Measurements from ENCODE around the gene KDM7A.
"Not testable (repeated sequence)": the region's sequence is repeated elsewhere in the genome, so short reads cannot be mapped to it uniquely, and the experiment has no call there.

Gene KDM7A

GRCh38 chr7:140156460-140157080 lies 20.2 kb downstream of the KDM7A start:
- DNase-seq (ENCODE audit: low read depth, low spot score): no peak

GRCh38 chr7:140155428-140155827 lies 21.4 kb downstream of the KDM7A start:
- no peak for DNase-seq (ENCODE audit: low read depth, low spot score)

- no peak for DNase-seq (ENCODE audit: low read depth, low spot score)
Measured at GRCh38 chr7:140153666-140154161, 23.1 kb downstream of the KDM7A start.

- no peak for DNase-seq (ENCODE audit: low read depth, low spot score)
Measured at GRCh38 chr7:140146574-140146973, 30.2 kb downstream of the KDM7A start.

GRCh38 chr7:140145709-140146108 lies 31.1 kb downstream of the KDM7A start:
- no peak for DNase-seq (ENCODE audit: low read depth, low spot score)

GRCh38 chr7:140144821-140145220 lies 32.0 kb downstream of the KDM7A start:
- DNase-seq (ENCODE audit: low read depth, low spot score): no peak

GRCh38 chr7:140143997-140144396 lies 32.8 kb downstream of the KDM7A start:
- DNase-seq (ENCODE audit: low read depth, low spot score): no peak

- no peak for DNase-seq (ENCODE audit: low read depth, low spot score)
Measured at GRCh38 chr7:140142031-140142430, 34.8 kb downstream of the KDM7A start.

GRCh38 chr7:140141256-140141655 lies 35.5 kb downstream of the KDM7A start:
- no peak for DNase-seq (ENCODE audit: low read depth, low spot score)

GRCh38 chr7:140137078-140137477 lies 39.7 kb downstream of the KDM7A start:
- DNase-seq (ENCODE audit: low read depth, low spot score): no peak

GRCh38 chr7:140136073-140136472 lies 40.7 kb downstream of the KDM7A start:
- no peak for DNase-seq (ENCODE audit: low read depth, low spot score)

GRCh38 chr7:140134039-140134438 lies 42.7 kb downstream of the KDM7A start:
- no peak for DNase-seq (ENCODE audit: low read depth, low spot score)

- DNase-seq (ENCODE audit: low read depth, low spot score): no peak
Measured at GRCh38 chr7:140127360-140128127, 49.2 kb downstream of the KDM7A start.

GRCh38 chr7:140126435-140127034 lies 50.2 kb downstream of the KDM7A start:
- DNase-seq (ENCODE audit: low read depth, low spot score): no peak

GRCh38 chr7:140122965-140123364 lies 53.8 kb downstream of the KDM7A start:
- no peak for DNase-seq (ENCODE audit: low read depth, low spot score)

- DNase-seq (ENCODE audit: low read depth, low spot score): no peak
Measured at GRCh38 chr7:140121326-140121725, 55.5 kb downstream of the KDM7A start.

- DNase-seq (ENCODE audit: low read depth, low spot score): not testable (repeated sequence)
Measured at GRCh38 chr7:140114817-140115216, 62.0 kb downstream of the KDM7A start.

GRCh38 chr7:140108777-140109176 lies 68.0 kb downstream of the KDM7A start:
- DNase-seq (ENCODE audit: low read depth, low spot score): not testable (repeated sequence)

GRCh38 chr7:140096459-140096858 lies 80.3 kb downstream of the KDM7A start:
- no peak for DNase-seq (ENCODE audit: low read depth, low spot score)

- DNase-seq (ENCODE audit: low read depth, low spot score): no peak
Measured at GRCh38 chr7:140093375-140093774, 83.4 kb downstream of the KDM7A start.

GRCh38 chr7:140085447-140085846 lies 91.3 kb downstream of the KDM7A start:
- no peak for DNase-seq (ENCODE audit: low read depth, low spot score)

GRCh38 chr7:140084972-140085371 lies 91.8 kb downstream of the KDM7A start:
- DNase-seq (ENCODE audit: low read depth, low spot score): no peak
